ENCODE measurements around the gene RNF11.
A peak's percentile ranks its signal among the peaks of the same experiment; 100 is the strongest.
"Not testable (repeated sequence)": the region's sequence is repeated elsewhere in the genome, so short reads cannot be mapped to it uniquely, and the experiment has no call there.

The RNF11 gene

GRCh38 chr1:51230501-51231078 lies 5.5 kb upstream of the RNF11 start:
- DNase-seq: no peak

- DNase-seq: no peak
Measured at GRCh38 chr1:51231120-51231519, 5.0 kb upstream of the RNF11 start.

GRCh38 chr1:51231896-51232295 lies 4.2 kb upstream of the RNF11 start:
- DNase-seq: no peak

DNA sequence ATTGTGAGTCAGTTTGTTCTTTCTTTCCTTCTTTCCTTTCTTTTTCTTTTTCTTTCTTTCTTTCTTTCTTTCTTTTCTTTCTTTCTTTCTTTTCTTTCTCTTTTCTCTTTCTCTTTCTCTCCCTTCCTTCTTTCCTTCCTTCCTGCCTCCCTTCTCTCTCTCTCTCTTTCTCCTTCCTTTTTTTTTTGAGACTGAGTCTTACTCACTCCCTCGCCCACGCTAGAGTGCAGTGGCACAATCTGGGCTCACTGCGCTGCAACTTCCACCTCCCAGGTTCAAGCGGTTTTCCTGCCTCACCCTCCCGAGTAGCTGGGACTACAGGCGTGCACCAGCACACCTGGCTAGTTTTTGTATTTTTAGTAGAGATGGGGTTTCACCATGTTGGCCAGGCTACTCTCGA lies 1.8 kb upstream of the RNF11 start:
- not testable (repeated sequence) for DNase-seq

DNA sequence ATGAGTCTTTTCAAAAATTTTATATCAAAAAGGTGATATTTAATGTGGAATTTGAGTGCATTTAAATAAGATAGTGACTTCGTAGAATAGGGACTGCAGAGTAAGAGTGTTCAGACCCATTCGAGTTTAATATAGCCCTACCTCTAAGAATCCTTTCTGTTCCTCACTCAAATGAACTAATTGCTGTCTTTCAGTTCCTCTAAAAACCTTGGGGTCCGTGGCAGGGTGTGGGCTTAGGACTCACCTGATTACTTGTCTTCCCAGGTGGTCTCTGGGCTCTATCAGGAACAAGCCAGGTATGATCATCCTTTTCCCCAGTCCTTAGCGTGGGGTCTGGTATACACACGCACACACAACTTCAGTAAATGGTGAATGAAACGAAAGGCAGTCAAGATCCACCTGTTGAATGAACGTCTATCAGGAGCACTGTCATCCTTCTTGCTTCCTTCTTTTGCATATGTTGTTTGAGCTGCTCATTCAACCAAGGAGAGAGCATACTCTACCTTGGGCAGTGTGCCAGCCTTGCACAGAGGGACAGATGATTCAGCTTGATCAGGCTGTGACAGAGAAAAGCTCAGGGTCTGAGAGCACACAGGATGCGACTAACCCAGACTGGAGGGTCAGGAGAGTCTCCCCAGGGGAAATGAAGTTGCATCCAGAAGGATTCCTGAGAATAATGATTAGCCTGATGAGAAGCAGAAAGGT lies 1.2 kb upstream of the RNF11 start:
- peak; percentile 90 for DNase-seq

DNA sequence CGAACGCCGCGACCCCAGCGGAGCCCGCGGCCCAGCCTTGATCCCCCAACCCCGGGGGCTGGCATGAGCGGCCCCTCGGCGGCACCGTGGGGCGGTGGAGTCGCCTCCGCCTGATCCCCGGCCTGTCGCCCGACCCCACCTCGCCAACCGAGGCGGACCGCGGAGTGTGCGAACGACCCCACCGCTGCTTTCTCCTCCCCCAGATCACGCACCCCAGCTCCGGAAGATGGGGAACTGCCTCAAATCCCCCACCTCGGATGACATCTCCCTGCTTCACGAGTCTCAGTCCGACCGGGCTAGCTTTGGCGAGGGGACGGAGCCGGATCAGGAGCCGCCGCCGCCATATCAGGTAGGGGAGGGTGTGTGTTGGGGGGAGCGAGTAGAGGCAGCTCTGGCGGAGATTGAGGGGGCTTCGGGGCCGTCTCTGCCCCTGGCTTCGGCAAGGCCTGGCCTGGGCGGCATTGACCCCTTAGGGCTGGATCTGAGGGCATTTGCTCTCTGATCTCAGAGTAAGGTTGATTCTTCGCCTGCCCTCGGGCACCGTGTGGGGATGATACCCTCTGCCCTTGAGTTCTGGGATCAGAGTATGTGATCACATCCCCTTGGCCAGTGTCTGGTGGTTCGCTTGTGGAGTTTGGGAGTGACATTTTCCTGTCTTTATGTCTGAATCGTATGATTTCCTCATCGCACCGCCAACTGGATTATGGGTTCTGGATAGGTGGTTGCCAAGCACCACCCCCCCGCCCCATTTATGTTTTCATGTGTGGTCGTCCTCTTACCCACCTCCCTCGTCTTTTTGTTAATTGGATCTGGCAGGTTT lies 668 bp downstream of the RNF11 start:
- DNase-seq: peak; percentile 3

- DNase-seq: no peak
Measured at GRCh38 chr1:51237351-51238033, 1.4 kb downstream of the RNF11 start.

- no peak for DNase-seq
Measured at GRCh38 chr1:51238034-51238403, 1.9 kb downstream of the RNF11 start.

GRCh38 chr1:51240084-51240483 lies 4.0 kb downstream of the RNF11 start:
- DNase-seq: no peak

- DNase-seq: no peak
Measured at GRCh38 chr1:51241119-51241518, 5.0 kb downstream of the RNF11 start.

DNA sequence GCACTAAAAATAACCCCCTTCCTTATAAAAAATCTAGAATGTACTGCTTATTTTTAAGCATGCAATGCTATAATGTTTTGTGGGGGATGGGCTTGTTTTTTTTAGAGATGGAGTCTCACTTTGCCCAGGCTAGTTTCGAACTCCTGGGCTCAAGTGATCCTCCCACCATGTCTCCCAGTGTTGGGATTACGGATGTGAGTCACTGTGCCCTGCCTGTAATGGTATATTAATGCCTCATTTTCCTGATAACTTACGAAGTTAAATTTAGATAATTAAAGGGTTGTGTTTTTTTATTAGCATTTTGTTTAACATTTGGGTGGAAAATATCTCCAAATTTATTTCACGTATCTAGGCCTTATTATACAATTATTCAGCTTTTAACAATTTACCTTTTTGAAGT lies 6.5 kb downstream of the RNF11 start:
- no peak for DNase-seq

DNA sequence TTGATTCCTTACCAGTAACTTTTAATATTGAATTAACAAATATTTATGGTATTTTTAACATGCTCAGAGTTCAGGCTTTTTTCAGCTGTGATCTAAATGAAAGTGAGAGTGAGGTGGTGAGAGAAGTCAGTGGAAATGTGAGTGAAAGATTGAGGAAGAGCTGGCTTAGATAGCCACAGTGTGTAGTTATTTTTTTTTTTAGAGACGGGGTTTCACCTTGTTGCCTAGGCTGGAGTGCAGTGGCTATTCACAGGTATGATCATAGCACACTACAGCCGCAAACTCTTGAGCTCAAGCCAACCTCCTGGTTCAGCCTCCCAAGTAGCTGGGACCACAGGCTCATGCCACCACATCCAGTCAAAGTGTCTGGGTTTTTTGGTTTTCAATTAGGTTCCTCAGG lies 10.9 kb downstream of the RNF11 start:
- DNase-seq: no peak

DNA sequence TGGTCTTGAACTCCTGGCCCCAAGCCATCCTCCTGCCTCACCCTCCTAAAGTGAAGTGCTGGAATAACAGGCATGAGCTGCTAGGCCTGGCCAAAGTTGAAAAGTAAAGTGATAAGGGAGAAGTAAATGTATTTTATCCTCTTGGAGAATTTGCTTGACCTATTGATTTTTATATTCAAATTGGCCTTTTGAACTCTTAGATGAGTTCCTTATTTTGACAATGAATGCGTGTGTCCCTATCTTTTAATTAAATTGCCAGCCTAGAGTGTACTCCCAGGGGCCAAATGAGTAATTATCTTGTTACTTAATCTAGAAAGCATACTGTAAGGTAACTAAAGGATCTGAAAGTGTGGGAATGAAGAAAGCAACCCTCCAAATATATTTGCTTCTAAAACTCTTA lies 11.4 kb downstream of the RNF11 start:
- no peak for DNase-seq

- no peak for DNase-seq
Measured at GRCh38 chr1:51249445-51249844, 13.4 kb downstream of the RNF11 start.

DNA sequence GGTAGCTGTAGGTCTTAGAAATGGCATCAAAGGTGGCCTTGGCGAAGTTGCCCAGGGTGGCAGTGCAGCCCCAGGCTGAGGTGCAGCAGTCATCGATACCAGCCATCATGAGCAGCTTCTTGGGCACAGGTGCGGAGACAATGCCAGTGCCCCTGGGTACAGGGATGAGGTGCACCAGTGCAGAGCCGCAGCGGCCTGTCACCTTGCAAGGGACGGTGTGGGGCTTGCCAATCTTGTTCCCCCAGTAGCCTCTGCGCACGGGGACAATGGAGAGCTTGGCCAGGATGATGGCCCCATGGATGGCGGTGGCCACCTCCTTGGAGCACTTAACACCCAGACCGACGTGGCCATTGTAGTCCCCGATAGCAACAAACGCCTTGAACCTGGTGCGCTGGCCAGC lies 14.7 kb downstream of the RNF11 start:
- not testable (repeated sequence) for DNase-seq

- DNase-seq: not testable (repeated sequence)
Measured at GRCh38 chr1:51251165-51251564, 15.1 kb downstream of the RNF11 start.

- no peak for DNase-seq
Measured at GRCh38 chr1:51252366-51252765, 16.3 kb downstream of the RNF11 start.

DNA sequence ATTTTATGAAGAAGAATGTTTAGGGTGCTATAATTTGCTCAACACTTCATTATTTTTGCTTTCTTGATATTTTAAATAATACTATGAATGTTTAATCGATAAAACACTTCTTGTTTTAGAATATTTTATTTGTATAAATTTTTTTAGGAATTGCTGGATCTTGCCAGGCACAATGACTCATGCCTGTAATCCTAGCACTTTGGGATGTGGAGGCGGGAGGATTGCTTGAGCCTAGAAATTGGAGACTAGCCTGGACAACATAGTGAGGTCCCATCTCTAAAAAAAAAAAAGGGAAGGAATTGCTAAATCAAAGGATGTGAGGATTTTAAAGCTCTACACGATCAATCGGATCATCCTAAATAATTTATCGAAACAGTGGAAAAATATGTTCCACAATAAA lies 17.6 kb downstream of the RNF11 start:
- no peak for DNase-seq

DNA sequence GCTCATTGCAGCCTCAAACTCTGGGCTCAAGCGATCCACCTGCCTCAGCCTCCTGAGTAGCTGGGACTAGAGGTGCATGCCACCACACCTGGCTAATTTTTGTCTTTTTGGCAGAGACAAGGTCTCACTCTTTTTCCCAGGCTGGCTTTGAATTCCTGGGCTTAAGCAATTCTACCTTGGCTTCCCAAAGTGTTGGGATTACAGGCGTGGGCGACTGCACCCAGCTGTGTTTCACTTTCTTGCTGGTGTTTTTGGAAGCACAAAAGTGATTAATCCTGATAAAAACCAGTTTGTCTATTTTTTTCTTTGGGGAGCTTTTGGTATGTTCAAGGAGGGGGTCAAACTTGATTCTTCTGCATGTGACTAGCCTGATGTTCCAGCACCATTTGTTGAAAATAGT lies 19.3 kb downstream of the RNF11 start:
- DNase-seq: no peak

DNA sequence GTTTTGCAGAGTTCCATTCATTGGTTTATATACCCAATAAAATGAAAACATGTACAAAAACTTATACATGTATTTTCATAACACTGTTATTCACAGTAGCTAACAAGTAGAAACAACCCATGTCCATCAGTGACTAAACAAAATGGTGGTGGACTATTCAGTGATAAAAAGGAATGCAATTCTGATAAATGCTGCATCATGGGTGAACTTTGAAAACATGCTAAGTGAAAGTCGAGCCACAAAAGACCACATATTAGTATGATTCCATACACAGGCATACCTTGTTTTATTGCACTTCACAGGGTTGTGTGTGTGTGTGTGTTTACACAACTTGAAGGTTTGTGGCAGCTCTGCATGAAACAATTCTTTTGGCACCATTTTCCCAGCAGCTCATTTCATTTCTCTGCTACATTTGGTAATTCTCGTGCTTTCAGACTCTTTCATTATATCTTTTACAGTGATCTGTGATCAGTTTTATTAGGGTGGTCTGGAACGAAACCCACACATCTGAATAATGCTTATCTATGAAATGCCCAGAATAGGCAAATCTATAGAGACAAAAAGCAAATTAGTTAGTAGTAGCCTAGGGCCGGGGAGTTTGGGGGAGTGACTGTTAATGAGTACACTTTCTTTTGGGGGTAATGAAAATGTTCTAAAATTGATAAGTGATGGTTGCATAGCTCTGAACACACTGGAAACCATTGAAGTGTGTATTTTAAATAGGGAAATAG lies 27.2 kb downstream of the RNF11 start:
- no peak for DNase-seq

GRCh38 chr1:51264451-51264850 lies 28.4 kb downstream of the RNF11 start:
- no peak for DNase-seq

DNA sequence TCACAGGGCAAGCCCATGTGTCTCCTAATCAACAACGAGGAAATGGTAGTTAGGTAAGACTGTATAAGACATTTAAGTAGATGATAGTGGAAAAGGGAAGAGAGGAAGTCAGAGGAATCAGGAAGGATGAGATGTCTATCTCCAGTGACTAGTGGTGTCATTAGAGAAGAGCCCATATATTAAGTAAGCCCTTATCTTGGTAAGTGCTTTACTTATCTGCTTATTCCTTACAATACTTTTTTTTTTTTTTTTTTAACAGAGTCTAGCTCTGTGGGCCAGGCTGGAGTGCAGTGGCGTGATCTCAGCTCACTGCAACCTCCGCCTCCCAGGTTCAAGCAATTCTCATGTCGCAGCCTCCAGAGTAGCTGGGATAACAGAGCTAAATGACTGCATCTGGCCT lies 29.5 kb downstream of the RNF11 start:
- no peak for DNase-seq

- DNase-seq: no peak
Measured at GRCh38 chr1:51266181-51266580, 30.1 kb downstream of the RNF11 start.

Measured in NCI-H2171 (cell line).